Measurements from ENCODE around the gene COL18A1.
"Not testable (repeated sequence)": the region's sequence is repeated elsewhere in the genome, so short reads cannot be mapped to it uniquely, and the experiment has no call there.

Gene COL18A1

GRCh38 chr21:45560106-45561021, 155.4 kb downstream of the COL18A1 start:
- DNase-seq (ENCODE audit: low read depth) = no peak

GRCh38 chr21:45561241-45561640, 156.3 kb downstream of the COL18A1 start:
- not testable (repeated sequence) for DNase-seq (ENCODE audit: low read depth)

GRCh38 chr21:45562402-45562801, 157.4 kb downstream of the COL18A1 start:
- no peak for DNase-seq (ENCODE audit: low read depth)

DNA sequence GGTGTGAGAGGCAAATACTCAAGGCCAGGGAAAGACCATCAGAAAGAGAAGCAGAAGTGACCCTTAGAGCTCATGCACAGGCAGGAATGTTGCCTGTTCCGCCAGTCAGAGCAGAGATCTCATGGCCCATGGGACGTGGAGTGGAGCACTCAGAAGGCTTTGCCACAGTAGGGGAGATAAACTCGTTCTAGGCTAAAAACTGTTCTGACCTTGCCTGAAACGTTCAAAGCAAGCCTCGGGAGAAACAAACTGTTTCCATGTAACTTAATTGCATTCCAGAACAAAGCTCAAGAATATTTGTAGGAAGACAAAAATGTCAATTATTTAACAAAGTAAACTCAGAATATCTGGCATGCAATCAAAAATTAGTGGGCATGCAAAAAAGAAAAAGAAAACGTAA, 158.0 kb downstream of the COL18A1 start:
- DNase-seq (ENCODE audit: low read depth) = no peak
